IPS-18c (cell line): Measurements from ENCODE around the gene RNF8.
"Not testable (repeated sequence)": the region's sequence is repeated elsewhere in the genome, so short reads cannot be mapped to it uniquely, and the experiment has no call there.

Experiments
- H3K4me3 ChIP-seq: 2 replicates; pipeline ENCODE4 v1.7.0; 2013; ENCODE audit warnings: low read depth, mild to moderate bottlenecking, low read length, moderate library complexity; ENCODE audit not compliant: insufficient read depth
- H3K9me3 ChIP-seq: one replicate; pipeline ENCODE4 v1.6.1; 2013; ENCODE audit warnings: mild to moderate bottlenecking, low read length, moderate library complexity; ENCODE audit not compliant: control insufficient read depth, insufficient read depth

The RNF8 gene

DNA sequence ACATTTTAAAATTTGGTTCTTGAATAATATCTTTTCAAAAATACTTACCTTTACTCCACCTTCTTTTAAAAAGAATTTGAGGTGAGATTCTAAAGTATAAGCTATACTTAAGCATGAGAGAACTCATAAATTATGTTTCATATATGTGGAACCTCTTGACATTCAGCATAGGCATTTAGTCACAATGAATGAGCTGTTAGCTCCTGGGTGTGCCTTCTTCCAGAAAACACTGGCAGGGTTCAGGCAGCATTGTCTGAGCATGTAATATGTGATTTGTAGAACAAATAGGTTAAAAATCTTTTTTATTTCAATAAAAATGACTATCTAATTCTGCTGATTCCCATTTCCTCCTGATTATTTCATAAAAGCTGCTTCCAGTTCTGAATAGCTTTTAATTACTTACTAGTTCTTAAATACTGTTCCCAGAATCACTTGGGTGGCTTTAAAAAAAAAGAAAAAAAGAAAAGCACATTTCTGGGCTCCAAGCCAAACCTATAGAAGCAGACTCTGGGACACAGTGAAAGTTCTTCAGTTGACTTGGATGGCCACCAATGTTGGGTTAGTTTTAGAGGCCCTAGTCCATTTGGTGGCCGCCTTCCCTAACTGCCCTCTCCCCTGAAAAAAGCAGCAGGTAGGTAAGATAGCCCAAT, 20.2 kb downstream of the RNF8 start:
- no peaks in the 10 kb centered on the region for H3K9me3 ChIP-seq
- H3K4me3 ChIP-seq, result no peak overlapping the region

DNA sequence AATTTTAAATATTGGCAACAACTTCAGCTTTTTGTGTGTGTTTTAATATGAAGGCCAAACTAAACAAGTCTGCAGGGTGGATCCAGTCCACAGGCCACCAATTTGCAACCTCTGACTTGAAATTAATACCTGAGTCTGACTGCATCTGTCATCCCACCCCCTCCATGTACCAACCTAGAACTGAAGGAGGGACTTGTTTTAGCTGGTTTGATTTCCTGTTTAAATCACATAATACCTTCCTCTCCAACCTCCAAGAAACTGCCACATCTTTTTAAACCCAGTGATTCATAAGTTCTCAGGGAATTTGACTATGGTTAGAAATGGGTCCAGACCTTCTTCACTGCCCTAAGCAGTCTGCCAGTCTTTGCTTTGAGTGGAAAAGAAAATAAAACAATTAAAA, 21.6 kb downstream of the RNF8 start:
- H3K4me3 ChIP-seq, result no peak overlapping the region
- no peaks in the 10 kb centered on the region for H3K9me3 ChIP-seq

DNA sequence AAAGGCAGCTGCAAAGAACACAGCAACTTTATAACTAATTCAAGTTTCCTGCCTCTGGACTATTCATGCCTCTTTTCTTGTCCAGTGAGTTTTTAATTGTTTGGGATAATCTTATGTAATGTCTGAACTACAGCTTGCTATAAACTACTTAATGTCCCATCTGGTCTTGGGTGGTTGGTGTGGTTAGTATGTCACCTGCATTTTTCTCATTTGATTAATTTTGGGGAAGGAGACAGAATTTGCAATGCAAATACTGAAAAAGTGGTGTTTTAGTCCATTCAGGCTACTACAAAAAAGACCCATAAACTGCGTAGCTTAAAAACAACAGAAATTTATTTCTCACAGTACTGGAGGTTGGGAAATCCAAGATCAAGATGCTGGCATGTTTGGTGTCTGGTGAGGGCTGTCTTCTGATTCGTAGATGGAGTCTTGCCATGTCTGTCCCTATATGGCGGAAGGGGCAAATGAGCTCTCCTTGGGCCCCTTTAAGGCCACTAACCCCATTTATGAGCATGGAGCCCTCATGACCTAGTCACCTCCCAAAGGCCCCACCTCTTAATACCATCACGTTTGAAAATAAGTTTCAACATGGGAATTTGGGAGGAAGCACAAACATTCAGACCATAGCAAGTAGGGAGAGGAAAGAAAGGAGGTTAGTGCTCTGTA, 22.4 kb downstream of the RNF8 start:
- H3K9me3 ChIP-seq, result no peaks in the 10 kb centered on the region

DNA sequence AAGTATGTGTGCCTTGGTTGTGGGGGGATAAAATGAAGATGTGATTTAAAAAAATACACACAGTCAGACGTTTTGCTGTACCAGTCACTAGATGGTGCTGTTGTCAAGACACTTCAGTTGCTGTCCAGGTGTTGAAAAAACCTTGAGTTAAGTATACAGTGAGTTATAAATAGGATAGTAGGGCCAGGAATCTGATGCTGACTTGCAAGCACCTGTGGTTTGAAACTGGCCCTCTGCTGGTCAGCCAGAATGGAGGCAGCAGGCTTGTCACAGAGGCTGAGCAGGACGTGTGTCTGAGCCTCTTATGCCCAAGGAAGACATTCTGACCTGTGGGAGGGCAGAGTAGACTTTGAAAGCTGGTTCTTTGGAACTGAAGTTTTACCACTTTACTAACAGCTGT, 27.8 kb downstream of the RNF8 start:
- no peak overlapping the region for H3K4me3 ChIP-seq
- H3K9me3 ChIP-seq, result no peaks in the 10 kb centered on the region

More for the DNA sequence above, 22.4 kb downstream of the RNF8 start:
- H3K4me3 ChIP-seq, result no peak overlapping the region

DNA sequence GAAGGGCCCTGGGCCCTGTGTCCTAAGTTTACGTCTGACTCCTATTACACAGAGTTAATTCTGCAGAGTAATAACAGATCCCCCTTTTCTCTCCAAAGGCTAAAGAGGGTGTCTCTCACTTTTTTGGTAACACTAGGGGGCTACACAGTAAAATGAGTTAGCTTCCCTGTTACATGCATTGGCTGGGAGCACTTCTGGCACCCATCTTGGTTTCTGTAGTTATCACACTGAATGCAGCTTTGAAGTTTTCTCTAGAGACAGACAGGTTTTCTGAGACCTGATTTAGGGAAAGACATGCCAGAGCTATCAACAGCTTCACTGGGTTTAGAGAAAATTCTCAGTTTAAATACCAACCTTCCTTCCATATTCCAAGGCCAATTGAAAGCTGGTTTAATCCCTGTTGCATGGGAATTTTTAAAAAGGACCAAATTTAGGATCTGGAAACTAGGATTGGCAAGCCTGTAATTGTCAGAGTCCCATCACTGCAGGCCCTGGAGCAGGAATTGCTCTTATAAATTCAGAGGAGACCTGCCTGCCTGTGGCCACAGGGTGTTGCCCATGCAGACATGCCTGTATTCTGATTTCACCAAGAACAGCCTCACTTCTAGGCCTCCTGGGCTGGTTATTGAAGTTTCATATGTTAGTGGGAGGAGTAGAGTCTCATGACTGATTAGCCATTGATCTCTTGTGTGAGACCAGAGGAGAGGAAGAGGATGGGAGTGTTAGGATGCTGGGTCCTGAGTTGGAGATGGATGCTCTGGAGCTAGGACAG, 29.4 kb downstream of the RNF8 start:
- no peak overlapping the region for H3K4me3 ChIP-seq
- H3K9me3 ChIP-seq, result no peaks in the 10 kb centered on the region

DNA sequence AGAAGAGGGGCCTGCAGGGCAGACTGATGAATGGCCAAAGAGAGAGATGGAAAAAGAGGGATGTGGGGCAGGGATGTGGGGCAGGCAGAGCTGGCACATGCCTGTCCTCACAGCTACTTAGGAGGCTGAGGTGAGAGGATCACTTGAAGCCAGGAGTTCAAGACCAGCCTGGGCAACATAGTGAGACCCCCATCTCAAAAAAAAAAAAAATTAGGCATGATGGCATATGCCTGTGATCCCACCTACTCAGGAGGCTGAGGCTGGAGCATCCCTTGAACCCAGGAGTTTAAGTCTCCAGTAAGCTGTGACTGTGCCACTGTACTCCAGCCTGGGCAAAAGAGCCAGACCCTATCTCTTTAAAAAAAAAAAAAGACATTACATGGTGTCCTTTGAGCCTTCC, 34.8 kb downstream of the RNF8 start:
- H3K9me3 ChIP-seq, result no peaks in the 10 kb centered on the region

DNA sequence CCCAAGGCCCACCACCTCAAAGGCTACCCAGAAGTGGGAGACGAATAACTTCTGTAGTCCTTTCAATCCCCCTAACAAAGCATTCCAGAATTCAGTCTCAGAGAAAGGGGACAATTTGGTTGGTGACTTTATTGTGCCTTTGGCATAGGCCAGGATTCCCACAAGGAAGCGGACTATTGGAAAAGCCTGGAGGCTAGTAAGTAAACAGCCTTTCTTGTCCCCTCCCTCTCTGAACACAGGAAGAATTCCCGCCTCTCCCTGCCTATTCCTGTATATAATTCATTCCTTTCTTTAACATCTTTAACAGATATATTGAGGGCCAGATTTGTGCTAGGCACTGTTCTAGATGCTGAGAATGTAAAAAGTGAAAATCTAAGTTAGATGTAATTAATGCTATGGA, 36.1 kb downstream of the RNF8 start:
- H3K4me3 ChIP-seq, result no peak overlapping the region
- H3K9me3 ChIP-seq, result no peaks in the 10 kb centered on the region

More for the DNA sequence above, 34.8 kb downstream of the RNF8 start:
- no peak overlapping the region for H3K4me3 ChIP-seq

DNA sequence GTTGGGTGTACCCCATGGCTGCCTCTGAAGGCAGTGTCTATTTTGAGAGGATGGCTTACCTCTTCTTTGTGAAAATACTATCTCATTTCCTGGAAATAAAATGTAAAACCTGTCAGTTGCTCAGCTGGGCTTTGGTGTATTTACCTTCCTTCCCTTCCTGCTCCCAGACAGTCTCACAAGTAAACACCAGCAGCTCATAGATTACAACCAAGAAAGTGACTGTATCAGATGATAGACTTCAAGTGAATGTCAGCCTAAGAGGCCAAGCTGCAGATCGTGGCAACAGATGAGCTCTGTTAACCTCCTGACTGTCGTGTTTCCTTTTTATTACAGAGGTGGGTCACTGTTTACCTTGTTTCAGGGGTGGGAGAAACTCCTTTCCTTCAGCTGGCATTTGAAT, 37.3 kb downstream of the RNF8 start:
- no peaks in the 10 kb centered on the region for H3K9me3 ChIP-seq
- H3K4me3 ChIP-seq, result no peak overlapping the region

DNA sequence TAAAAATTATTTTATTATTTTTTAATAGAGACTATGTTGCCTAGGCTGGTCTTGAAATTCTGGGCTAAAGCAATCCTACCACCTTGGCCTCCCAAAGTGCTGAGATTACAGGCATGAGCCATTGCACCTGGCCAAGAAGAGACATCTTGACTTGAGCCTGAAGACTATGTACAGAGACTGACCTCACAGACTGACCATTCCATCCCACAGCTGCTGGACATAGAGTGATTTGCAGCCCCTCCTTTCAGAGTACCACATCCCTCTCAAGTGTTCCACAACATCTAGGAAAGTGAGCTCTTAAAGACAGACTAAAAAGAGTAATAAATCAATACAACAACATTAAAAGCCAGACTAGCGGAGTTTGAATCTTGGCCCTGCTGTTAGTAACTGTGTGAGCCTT, 39.0 kb downstream of the RNF8 start:
- H3K9me3 ChIP-seq, result peaks cover 2% of the 10 kb centered on the region
- no peak overlapping the region for H3K4me3 ChIP-seq

DNA sequence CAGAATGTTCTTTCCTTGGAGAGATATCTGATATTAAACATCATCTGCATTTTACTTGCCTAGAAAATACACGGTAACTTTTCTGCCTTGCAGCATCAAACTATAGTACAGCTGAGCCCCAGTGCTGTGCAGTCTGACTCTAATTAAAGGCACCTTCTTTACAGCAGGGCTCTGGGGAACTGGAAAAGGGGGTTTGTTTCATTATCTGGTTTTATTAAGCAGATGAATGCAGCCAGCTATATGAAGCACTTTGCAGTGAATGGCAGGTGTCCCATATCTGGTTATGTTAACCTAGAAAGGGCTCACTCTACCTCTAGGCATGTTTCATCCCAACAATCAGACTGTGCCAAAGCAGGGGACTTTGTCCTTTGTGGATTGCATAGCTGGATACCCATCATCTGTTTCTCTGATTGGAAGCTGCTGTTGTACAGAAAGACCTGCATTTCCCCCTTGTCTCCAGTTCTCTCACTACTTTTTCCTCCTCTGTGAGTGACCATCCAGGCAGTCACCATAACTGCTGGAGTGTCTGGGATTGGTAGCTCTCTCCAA, 39.7 kb downstream of the RNF8 start:
- Histone ChIP-seq H3K9me3 (peaks cover 2% of the 10 kb centered on the region), H3K4me3 (no peak overlapping the region)

DNA sequence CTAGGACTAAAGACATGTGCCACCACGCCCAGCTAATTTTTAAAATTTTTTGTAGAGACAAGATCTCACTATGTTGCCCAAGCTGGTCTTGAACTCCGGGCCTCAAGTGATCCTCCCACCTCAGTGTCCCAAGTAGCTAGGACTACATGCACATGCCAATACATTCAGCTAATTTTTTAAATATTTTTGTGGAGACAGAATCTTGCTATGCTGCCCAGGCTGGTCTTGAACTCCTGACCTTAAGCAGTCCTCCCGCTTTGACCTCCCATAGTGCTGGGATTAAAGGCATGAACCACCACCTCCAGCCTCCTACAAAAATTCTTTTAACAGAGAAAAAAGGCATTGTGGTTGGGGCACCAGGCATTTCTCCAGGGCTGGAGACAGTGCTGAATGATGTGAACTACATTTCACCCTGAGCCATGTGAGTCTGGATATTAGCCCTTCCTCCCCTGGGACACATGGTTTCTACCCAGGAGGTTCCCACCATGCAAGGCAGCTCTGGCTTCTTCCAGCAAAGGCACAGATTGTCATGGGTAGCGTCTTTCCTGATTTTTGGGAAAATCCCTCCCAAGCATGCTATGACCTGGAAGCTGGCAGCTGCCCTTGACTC, 42.9 kb downstream of the RNF8 start:
- peaks cover 2% of the 10 kb centered on the region for H3K9me3 ChIP-seq

DNA sequence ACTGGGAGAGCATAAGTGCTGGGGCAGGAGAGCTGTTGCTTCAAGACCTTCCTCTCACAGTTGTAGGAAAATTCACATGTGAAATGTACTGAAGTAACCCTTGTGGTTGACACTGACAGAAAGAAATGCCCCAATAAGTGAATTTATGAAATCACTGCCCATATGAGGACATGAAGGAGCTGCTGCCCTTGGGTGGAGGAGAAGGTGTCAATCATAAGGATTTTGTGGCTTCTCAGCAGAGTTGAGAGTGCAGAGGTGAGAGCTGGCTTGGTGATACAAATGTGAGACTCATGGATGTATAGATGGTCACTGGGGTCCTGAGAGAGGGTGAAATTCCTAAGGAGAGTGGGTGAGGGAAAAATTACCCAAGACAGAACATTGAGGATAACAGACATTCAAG, 45.3 kb downstream of the RNF8 start:
- no peak overlapping the region for H3K4me3 ChIP-seq
- peaks cover 2% of the 10 kb centered on the region for H3K9me3 ChIP-seq

More for the DNA sequence above, 42.9 kb downstream of the RNF8 start:
- no peak overlapping the region for H3K4me3 ChIP-seq

DNA sequence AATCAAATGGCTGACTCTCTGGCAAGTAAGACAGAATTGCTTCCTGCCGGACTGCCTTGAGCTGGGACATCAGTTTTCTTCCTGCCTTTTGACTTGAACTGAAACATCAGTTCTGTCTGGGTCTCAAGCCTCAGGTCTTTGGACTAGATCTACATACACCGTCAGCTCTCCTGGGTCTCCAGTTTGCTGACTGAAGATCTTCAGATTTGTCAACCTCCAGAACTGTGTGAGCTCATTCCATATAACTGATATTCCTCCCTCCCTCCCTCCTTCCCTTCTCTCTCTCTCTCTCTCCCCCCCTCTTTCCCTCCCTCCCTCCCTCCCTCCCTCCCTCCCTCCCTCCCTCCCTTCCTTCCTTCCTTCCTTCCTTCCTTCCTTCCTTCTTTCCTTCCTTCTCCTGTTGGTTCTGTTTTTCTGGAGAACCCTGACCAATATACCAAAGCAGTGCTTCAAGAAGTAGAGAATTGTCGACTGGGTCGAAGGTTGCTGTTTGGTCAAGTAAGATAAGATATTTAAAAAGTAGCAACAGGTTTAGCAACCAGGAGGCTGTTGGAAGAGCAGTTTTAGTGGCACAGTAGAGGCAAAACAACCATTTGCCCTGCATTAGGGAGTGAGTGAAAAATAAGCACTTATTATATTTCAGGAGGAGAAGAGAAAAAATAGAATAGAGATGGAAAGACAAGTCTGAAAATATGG, 46.2 kb downstream of the RNF8 start:
- Histone ChIP-seq H3K4me3 (no peak overlapping the region), H3K9me3 (peaks cover 2% of the 10 kb centered on the region)

DNA sequence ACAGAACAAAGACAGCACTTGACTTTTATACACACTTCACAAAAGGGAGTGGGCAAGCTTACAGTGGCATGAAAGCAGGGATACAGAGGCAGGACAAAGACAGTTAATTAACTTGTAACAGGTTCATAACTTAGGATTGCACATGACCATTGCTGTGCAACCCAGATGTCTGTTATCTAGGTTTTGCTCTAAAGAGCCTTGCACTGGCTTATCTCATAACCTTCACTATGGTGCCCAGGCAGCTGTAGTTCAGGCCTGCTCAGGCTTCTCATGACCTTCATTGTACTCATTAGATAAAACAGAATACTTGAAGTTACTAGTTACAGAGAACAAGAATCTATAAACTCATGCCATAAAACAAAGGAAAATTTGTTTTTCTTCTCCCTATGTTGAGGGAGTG, 47.9 kb downstream of the RNF8 start:
- not testable (repeated sequence) for H3K9me3 ChIP-seq, H3K4me3 ChIP-seq

DNA sequence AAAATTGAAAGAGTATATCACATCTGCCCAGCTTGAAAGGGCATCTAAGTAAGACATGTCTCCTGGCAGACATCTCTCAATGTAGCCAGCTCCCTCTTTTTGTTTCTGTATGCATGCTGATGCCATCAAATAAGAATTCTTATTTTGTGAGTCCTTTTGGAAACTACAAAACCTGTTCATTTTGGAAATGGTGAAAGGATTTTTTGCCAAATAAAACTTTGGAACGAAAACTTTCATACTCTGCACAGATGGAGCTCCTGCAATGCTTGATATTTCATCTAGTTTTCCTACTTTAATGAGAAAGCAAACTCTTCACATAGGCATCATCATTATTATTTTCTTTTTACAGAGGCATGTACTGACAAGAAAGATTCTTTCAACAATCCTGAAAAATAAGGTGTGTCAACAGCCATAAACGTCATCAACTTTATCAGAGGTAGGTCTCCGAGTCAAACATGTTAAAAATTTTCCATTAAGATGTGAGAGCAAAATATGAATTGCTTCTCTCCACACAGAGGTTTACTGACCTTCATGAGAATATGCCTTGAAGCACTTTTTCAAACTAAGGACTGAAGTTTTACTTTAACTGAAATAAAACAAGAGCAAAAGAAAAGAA, 53.1 kb downstream of the RNF8 start:
- Histone ChIP-seq H3K9me3 (no peaks in the 10 kb centered on the region), H3K4me3 (no peak overlapping the region)

DNA sequence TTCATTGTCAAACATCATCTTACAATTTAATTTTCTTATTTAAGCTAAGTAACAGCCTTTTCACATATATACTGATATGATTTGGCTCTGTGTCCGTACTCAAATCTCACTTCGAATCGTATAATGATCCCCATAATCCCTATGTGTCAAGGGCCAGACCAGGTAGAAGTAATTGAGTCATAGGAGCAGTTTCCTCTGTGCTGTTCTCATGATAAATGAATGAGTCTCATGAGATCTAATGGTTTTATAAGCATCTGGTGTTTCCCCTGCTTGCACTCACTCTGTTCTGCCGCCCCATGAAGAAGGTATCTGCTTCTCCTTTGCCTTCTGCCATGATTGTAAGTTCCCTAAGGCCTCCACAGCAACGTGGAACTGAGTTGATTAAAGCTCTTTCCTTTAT, 54.2 kb downstream of the RNF8 start:
- Histone ChIP-seq H3K4me3 (no peak overlapping the region), H3K9me3 (no peaks in the 10 kb centered on the region)

DNA sequence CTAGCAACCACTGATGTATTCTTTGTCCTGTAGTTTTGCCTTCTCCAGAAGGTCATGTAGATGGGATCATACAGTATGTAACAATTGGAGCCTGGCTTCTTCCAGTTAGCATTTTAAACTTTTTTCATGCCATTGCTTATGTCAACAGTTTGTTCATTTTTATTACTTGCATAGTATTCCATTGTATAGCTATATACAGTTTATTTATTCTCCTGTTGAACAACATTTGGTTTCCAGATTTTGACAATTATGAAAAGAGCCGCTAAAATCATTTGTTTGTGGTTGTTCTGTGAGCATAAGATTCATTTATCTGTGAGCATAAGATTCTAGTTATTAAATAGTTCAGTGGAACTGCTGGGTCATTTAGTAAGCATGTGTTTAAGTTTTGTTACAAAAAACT, 55.7 kb downstream of the RNF8 start:
- Histone ChIP-seq H3K4me3 (no peak overlapping the region), H3K9me3 (no peaks in the 10 kb centered on the region)
